ENCODE measurements around the gene HS3ST4. TPM values are rescaled to one million over a fixed set of nuclear protein-coding genes. Genes with fewer than 3 reads are reported as not detected.

The HS3ST4 gene
- total RNA-seq, 2 experiments from 2014 or later, result not detected

GRCh38 chr16:26108836-26109505 lies 417.2 kb downstream of the HS3ST4 start:
- H3K4me3 Mint-ChIP-seq, result no peak overlapping the region
- no peaks in the 10 kb centered on the region for H3K36me3 Mint-ChIP-seq
- no peak overlapping the region for H3K27ac Mint-ChIP-seq
- H3K27me3 Mint-ChIP-seq, result no peaks in the 10 kb centered on the region
- CTCF ChIA-PET, result no interaction called here
- DNase-seq (no peak), ATAC-seq (no peak)
- no peaks in the 10 kb centered on the region for H3K9me3 Mint-ChIP-seq (ENCODE audit: low read depth)
- no peaks in the 10 kb centered on the region for H3K4me1 Mint-ChIP-seq

GRCh38 chr16:26111900-26112299 lies 420.1 kb downstream of the HS3ST4 start:
- no peak overlapping the region for H3K27ac Mint-ChIP-seq
- ATAC-seq (no peak), DNase-seq (no peak)
- CTCF ChIA-PET, result no interaction called here
- H3K4me3 Mint-ChIP-seq, result no peak overlapping the region
- no peaks in the 10 kb centered on the region for H3K36me3 Mint-ChIP-seq
- no peaks in the 10 kb centered on the region for H3K9me3 Mint-ChIP-seq (ENCODE audit: low read depth)
- H3K27me3 Mint-ChIP-seq, result no peaks in the 10 kb centered on the region
- no peaks in the 10 kb centered on the region for H3K4me1 Mint-ChIP-seq

DNA sequence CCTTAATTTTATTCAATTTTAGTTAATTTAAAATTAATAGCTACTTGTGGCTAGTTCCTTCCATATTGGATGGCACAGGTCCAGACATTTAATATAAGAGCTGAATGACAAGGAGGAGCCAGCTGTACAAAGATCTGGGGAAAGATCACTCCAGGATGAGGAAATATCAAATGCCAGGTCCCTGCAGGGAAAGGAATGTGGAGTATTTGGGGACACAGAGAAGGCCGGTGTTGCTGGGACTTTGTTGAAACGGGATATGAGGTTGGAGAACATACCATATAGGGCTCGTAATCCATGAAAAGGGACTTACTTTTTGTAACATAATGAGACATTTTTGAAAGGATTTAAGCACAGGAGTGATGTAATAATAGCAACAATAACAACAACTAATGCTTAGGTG lies 426.8 kb downstream of the HS3ST4 start:
- CTCF ChIA-PET, result no interaction called here
- Mint-ChIP-seq H3K36me3 (no peaks in the 10 kb centered on the region), H3K4me3 (no peak overlapping the region), H3K4me1 (no peaks in the 10 kb centered on the region), H3K27me3 (no peaks in the 10 kb centered on the region), H3K9me3 (ENCODE audit: low read depth) (no peaks in the 10 kb centered on the region), H3K27ac (no peak overlapping the region)
- no peak for ATAC-seq
- no peak for DNase-seq

GRCh38 chr16:26120729-26121128 lies 429.0 kb downstream of the HS3ST4 start:
- CTCF ChIA-PET, result no interaction called here
- Mint-ChIP-seq H3K4me3 (no peak overlapping the region), H3K27me3 (no peaks in the 10 kb centered on the region), H3K27ac (no peak overlapping the region), H3K4me1 (no peaks in the 10 kb centered on the region), H3K9me3 (ENCODE audit: low read depth) (no peaks in the 10 kb centered on the region), H3K36me3 (no peaks in the 10 kb centered on the region)
- no peak for DNase-seq
- no peak for ATAC-seq

- H3K9me3 Mint-ChIP-seq (ENCODE audit: low read depth), result no peaks in the 10 kb centered on the region
- H3K4me1 Mint-ChIP-seq, result no peaks in the 10 kb centered on the region
- no peak overlapping the region for H3K27ac Mint-ChIP-seq
- ATAC-seq (no peak), DNase-seq (no peak)
- H3K27me3 Mint-ChIP-seq, result no peaks in the 10 kb centered on the region
- H3K4me3 Mint-ChIP-seq, result no peak overlapping the region
- CTCF ChIA-PET, result no interaction called here
- H3K36me3 Mint-ChIP-seq, result no peaks in the 10 kb centered on the region
Observed at GRCh38 chr16:26128296-26128695, 436.5 kb downstream of the HS3ST4 start.

- Mint-ChIP-seq H3K4me3 (no peak overlapping the region), H3K27me3 (no peaks in the 10 kb centered on the region), H3K9me3 (ENCODE audit: low read depth) (no peaks in the 10 kb centered on the region), H3K4me1 (no peaks in the 10 kb centered on the region), H3K36me3 (no peaks in the 10 kb centered on the region), H3K27ac (no peak overlapping the region)
- DNase-seq (no peak), ATAC-seq (no peak)
- CTCF ChIA-PET, result no interaction called here
Observed at GRCh38 chr16:26129997-26130396, 438.2 kb downstream of the HS3ST4 start.

DNA sequence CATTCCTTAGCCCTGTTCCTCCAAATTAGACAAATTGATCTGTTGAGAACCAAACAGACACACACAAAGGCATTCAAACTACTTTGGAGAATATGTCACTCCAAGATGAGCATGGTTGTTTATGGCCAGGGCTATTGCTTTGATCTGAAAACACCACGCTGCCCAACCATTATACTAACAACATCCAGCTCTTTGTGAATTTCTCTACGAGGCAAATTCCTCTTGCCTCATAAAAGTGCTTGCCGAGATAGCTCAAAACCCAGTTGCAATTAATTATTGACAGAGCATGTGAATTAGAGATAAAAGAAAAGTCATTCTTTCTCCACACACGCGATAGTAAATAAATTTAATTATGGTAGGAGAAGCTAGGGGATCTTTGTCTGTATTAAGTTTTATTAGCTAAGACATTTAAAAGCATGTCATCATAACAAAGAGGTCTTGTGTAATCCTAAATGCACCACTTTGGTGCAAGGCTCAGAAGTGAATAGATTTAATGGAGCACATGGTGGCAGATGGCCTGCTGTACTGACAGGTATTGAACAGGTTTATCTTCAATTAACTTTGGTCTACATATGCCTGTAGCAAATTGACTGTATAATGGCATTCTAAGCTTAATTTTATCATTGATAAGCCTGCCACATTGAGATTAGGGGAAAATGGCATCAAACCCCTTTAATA lies 441.8 kb downstream of the HS3ST4 start:
- H3K9me3 Mint-ChIP-seq (ENCODE audit: low read depth), result no peaks in the 10 kb centered on the region
- H3K36me3 Mint-ChIP-seq, result no peaks in the 10 kb centered on the region
- DNase-seq, result no peak
- H3K27ac Mint-ChIP-seq, result no peak overlapping the region
- ATAC-seq, result no peak
- H3K4me3 Mint-ChIP-seq, result no peak overlapping the region
- H3K4me1 Mint-ChIP-seq, result no peaks in the 10 kb centered on the region
- no peaks in the 10 kb centered on the region for H3K27me3 Mint-ChIP-seq
- CTCF ChIA-PET, result interaction anchor here (1.5 kb wide), 1 partner anchor 9 kb away, joined by 3 read pairs; no protein-coding TSS in a partner anchor

- no peak overlapping the region for H3K27ac Mint-ChIP-seq
- no peaks in the 10 kb centered on the region for H3K4me1 Mint-ChIP-seq
- H3K4me3 Mint-ChIP-seq, result no peak overlapping the region
- DNase-seq (no peak), ATAC-seq (no peak)
- no peaks in the 10 kb centered on the region for H3K9me3 Mint-ChIP-seq (ENCODE audit: low read depth)
- CTCF ChIA-PET, result no interaction called here
- H3K27me3 Mint-ChIP-seq, result no peaks in the 10 kb centered on the region
- H3K36me3 Mint-ChIP-seq, result no peaks in the 10 kb centered on the region
Observed at GRCh38 chr16:26134588-26134987, 442.8 kb downstream of the HS3ST4 start.

DNA sequence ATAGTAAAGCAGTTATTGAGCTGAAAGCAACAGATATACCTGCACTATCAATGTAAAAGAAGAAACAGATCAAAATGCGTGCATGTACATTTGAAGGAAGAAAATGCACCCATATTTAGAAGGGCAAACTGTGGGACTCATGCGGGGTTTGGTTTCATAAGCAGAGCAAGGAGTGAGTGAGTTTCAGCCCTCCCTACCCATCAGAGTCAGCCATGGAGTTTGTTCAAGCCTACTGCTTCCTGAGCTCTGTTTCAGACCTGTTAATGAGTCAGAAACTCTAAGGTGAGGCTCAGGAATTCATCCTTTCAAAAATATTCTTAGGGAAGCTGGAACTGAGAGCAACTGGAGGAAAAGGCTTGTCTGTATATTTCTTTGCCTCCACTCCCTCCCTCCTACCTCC lies 446.2 kb downstream of the HS3ST4 start:
- Mint-ChIP-seq H3K9me3 (ENCODE audit: low read depth) (no peaks in the 10 kb centered on the region), H3K4me3 (no peak overlapping the region), H3K27ac (no peak overlapping the region), H3K4me1 (no peaks in the 10 kb centered on the region), H3K36me3 (no peaks in the 10 kb centered on the region), H3K27me3 (no peaks in the 10 kb centered on the region)
- CTCF ChIA-PET, result no interaction called here
- no peak for DNase-seq
- no peak for ATAC-seq

DNA sequence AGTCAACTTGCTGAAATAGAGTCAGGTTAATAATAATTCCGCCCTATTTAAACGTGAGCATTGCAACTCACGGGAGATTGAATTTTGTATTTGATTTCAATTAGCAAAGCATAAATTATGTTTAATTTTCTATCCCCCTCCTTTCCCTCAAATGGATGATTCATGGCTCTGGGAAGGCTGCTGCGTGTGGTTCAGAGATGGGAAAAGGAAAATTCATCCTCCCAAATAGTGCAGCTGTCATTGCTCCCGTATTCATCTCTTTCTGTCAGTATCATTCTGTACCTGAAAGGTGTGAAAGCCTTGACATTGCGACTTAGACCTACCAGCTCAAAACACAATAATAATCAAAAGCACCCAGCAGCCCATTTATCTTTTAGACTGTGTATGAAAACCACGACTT lies 447.3 kb downstream of the HS3ST4 start:
- Mint-ChIP-seq H3K27me3 (no peaks in the 10 kb centered on the region), H3K36me3 (no peaks in the 10 kb centered on the region), H3K27ac (no peak overlapping the region), H3K9me3 (ENCODE audit: low read depth) (no peaks in the 10 kb centered on the region), H3K4me3 (no peak overlapping the region), H3K4me1 (no peaks in the 10 kb centered on the region)
- DNase-seq (no peak), ATAC-seq (no peak)
- CTCF ChIA-PET, result no interaction called here

GRCh38 chr16:26139884-26140283 lies 448.1 kb downstream of the HS3ST4 start:
- Mint-ChIP-seq H3K4me3 (no peak overlapping the region), H3K9me3 (ENCODE audit: low read depth) (no peaks in the 10 kb centered on the region), H3K36me3 (no peaks in the 10 kb centered on the region), H3K27me3 (no peaks in the 10 kb centered on the region), H3K27ac (no peak overlapping the region), H3K4me1 (no peaks in the 10 kb centered on the region)
- CTCF ChIA-PET, result no interaction called here
- DNase-seq (no peak), ATAC-seq (no peak)

DNA sequence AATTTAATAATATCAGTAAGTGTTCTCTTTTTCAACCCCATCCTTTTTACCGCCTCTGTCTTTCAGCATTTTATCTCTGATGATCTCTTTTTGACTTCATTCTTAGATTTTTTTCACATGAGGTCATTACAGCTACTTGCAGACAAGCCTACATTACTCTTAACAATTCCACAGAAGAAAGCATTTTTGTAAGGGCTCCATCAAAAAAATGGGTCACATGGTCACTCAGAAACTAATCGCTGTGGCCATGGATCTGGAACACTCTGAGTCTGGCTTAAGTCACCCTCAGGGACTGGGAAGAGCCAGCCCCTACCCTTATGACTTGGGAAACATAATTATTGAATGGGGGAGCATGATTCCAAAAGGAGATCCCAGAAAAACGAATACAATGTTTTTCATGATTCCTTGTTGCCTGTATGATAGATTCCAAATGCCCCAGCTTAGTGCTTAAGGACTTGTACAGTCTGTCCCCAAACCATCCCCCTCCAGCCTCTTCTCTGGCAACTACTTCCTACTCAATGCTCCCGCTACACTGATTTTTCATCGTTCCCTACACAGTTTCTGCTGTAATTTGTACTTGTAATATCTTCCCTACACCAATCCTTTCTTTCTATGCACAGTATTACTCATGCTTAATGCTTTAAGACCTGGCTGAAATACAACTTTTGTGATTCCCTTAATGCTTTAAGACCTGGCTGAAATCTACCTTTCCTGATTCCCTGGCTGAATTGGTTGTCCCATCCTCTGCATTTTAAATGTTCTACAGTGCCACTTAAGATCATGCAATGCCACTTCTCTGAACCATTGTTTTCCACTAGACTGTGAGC lies 457.8 kb downstream of the HS3ST4 start:
- Mint-ChIP-seq H3K9me3 (ENCODE audit: low read depth) (no peaks in the 10 kb centered on the region), H3K36me3 (no peaks in the 10 kb centered on the region), H3K27ac (no peak overlapping the region), H3K4me3 (no peak overlapping the region), H3K4me1 (no peaks in the 10 kb centered on the region), H3K27me3 (no peaks in the 10 kb centered on the region)
- CTCF ChIA-PET, result no interaction called here
- no peak for DNase-seq
- ATAC-seq, result no peak

- CTCF ChIA-PET, result no interaction called here
- no peaks in the 10 kb centered on the region for H3K4me1 Mint-ChIP-seq
- no peak overlapping the region for H3K4me3 Mint-ChIP-seq
Observed at GRCh38 chr16:26155221-26155620, 463.5 kb downstream of the HS3ST4 start.

DNA sequence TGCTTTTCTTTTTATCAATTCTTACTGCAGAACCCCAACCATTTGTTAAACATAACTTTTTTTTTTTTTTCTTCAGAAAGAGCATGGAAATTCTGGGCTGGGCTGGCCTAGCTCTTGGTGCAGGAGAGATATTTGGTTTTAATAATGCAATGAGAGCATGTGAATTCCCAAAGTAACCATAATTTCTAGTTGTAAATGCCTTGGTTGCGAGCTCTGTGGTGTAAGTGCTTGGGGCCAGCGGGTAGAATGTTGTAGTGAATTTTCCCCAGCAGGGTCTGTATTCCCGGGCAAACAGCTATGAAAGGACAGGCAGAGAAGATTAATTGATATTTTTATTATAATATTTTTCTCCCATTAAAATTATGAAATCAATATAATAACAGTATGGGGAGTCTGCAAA lies 465.6 kb downstream of the HS3ST4 start:
- no peak overlapping the region for H3K27ac Mint-ChIP-seq
- H3K9me3 Mint-ChIP-seq (ENCODE audit: low read depth), result peaks cover 2% of the 10 kb centered on the region
- no peak for ATAC-seq
- H3K4me3 Mint-ChIP-seq, result no peak overlapping the region
- no peak for DNase-seq
- H3K4me1 Mint-ChIP-seq, result no peaks in the 10 kb centered on the region
- H3K36me3 Mint-ChIP-seq, result no peaks in the 10 kb centered on the region
- no peaks in the 10 kb centered on the region for H3K27me3 Mint-ChIP-seq
- CTCF ChIA-PET, result no interaction called here

More at GRCh38 chr16:26155221-26155620, 463.5 kb downstream of the HS3ST4 start:
- DNase-seq (no peak), ATAC-seq (no peak)
- no peak overlapping the region for H3K27ac Mint-ChIP-seq
- H3K36me3 Mint-ChIP-seq, result no peaks in the 10 kb centered on the region
- H3K27me3 Mint-ChIP-seq, result no peaks in the 10 kb centered on the region
- H3K9me3 Mint-ChIP-seq (ENCODE audit: low read depth), result peaks cover 2% of the 10 kb centered on the region
